PC-3 (cell line): Measurements from ENCODE around the gene COG5.

Experiments used
- EZH2 ChIP-seq: fragments of 300-600 bp; sonication (generic); IDR thresholded peaks from one replicate; pipeline ENCODE4 v1.6.1; 2017; ENCODE audit warnings: antibody characterized with exemption, mild to moderate bottlenecking, low read length; ENCODE audit not compliant: unreplicated experiment
- EZH2phosphoT487 ChIP-seq: fragments of 300-600 bp; sonication (generic); IDR thresholded peaks from 2 replicates; pipeline ENCODE4 v1.6.1; 2018; ENCODE audit warnings: mild to moderate bottlenecking, antibody characterized with exemption, low read length, borderline replicate concordance
- TF ChIP-seq, protein P1 (sequence below): fragments of 300-600 bp; sonication (generic); conservative IDR thresholded peaks from 2 replicates; pipeline ENCODE4 v1.5.1; 2017; ENCODE audit warnings: antibody characterized with exemption, low read depth, mild to moderate bottlenecking, low read length

DNA sequence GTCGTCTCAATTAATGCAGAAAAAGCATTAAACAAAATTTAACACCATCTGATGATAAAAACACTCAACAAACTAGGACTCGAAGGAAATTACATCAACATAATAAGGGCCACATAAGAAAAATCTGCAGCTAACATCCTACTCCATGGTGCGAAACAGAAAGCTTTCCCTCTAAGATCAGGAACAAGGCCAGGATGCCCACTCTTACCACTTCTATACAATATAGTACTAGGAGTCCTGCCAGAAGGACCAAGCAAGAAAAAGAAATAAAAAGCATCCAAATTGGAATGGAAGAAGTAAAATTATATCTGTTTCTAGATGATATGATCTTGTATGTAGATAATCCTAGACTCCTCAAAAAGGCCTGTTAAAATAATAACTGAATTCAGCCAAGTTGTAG lies 237.7 kb downstream of the COG5 start:
- TF ChIP-seq, protein P1, sequence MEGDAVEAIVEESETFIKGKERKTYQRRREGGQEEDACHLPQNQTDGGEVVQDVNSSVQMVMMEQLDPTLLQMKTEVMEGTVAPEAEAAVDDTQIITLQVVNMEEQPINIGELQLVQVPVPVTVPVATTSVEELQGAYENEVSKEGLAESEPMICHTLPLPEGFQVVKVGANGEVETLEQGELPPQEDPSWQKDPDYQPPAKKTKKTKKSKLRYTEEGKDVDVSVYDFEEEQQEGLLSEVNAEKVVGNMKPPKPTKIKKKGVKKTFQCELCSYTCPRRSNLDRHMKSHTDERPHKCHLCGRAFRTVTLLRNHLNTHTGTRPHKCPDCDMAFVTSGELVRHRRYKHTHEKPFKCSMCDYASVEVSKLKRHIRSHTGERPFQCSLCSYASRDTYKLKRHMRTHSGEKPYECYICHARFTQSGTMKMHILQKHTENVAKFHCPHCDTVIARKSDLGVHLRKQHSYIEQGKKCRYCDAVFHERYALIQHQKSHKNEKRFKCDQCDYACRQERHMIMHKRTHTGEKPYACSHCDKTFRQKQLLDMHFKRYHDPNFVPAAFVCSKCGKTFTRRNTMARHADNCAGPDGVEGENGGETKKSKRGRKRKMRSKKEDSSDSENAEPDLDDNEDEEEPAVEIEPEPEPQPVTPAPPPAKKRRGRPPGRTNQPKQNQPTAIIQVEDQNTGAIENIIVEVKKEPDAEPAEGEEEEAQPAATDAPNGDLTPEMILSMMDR, result no peak
- TF ChIP-seq EZH2 (no peak), EZH2phosphoT487 (no peak)
